PC-3 (cell line): ENCODE measurements around the gene OBP2A. TPM values are rescaled to one million over a fixed set of nuclear protein-coding genes. Genes with fewer than 3 reads are reported as not detected.

Source experiments
- ATAC-seq: fragments of 200-7000 bp; cut with Tn5 transposase; 2 replicates; pipeline ENCODE4 v1.9.1; 2020; ENCODE audit warnings: mild to moderate bottlenecking, moderate library complexity
- BruUV-seq: library from RNA; stranded (reverse); fragments of 400-500 nt; replicated peaks from 2 replicates; lab custom pipeline; 2021; lab: Mats Ljungman, UMichigan
- CTCF ChIA-PET: fragments of 300-600 bp; sonication (Branson Sonifier 250); formaldehyde crosslinking; loops from one replicate; lab custom pipeline; 2022; ENCODE audit warnings: antibody characterized with exemption; lab: Charles Lee
- POLR2A ChIA-PET: fragments of 300-600 bp; sonication (Branson Sonifier 250); formaldehyde crosslinking; loops from one replicate; lab custom pipeline; 2022; ENCODE audit warnings: antibody characterized with exemption; ENCODE audit not compliant: unreplicated experiment; lab: Charles Lee
- DNase-seq: peaks from one replicate; pipeline ENCODE4 v3.0.0-alpha.2; 2015
- H2AFZ ChIP-seq: fragments of 300-600 bp; sonication (generic); 2 replicates; pipeline ENCODE4 v1.6.0; 2016; ENCODE audit warnings: antibody characterized with exemption, low read length
- H3F3A ChIP-seq: fragments of 300-600 bp; sonication (generic); one replicate; pipeline ENCODE4 v1.6.0; 2017; ENCODE audit warnings: antibody characterized with exemption, low read length, control low read depth, mild to moderate bottlenecking; ENCODE audit not compliant: unreplicated experiment
- H3K27ac ChIP-seq: fragments of 300-600 bp; sonication (generic); 2 replicates; pipeline ENCODE4 v1.5.1; 2016; ENCODE audit warnings: mild to moderate bottlenecking, low read length
- H3K27me3 ChIP-seq: fragments of 300-600 bp; sonication (generic); 2 replicates; pipeline ENCODE4 v1.6.1; 2016; ENCODE audit warnings: low read length, mixed read lengths
- H3K36me3 ChIP-seq: fragments of 300-600 bp; sonication (generic); 2 replicates; pipeline ENCODE4 v1.6.1; 2016; ENCODE audit warnings: low read depth, mixed run types, low read length, mixed read lengths
- H3K4me1 ChIP-seq: fragments of 300-600 bp; sonication (generic); 2 replicates; pipeline ENCODE4 v1.5.1; 2016; ENCODE audit warnings: low read length; ENCODE audit not compliant: insufficient read depth
- H3K4me2 ChIP-seq: fragments of 300-600 bp; sonication (generic); 2 replicates; pipeline ENCODE4 v1.6.0; 2016; ENCODE audit warnings: low read length
- H3K4me3 ChIP-seq: fragments of 300-600 bp; sonication (generic); 2 replicates; pipeline ENCODE4 v1.5.1; 2016; ENCODE audit warnings: mild to moderate bottlenecking, low read length, mixed read lengths
- H3K79me2 ChIP-seq: fragments of 300-600 bp; sonication (generic); 2 replicates; pipeline ENCODE4 v1.6.1; 2017; ENCODE audit warnings: low read length, mixed read lengths
- H3K9ac ChIP-seq: fragments of 300-600 bp; sonication (generic); 2 replicates; pipeline ENCODE4 v1.6.0; 2016; ENCODE audit warnings: mild to moderate bottlenecking, low read length
- H3K9me2 ChIP-seq: fragments of 300-600 bp; sonication (generic); replicated peaks from 2 replicates; pipeline ENCODE4 v1.6.1; 2016; ENCODE audit warnings: mixed run types, low read length, mixed read lengths
- H3K9me3 ChIP-seq: fragments of 300-600 bp; sonication (generic); 2 replicates; pipeline ENCODE4 v1.6.1; 2016; ENCODE audit warnings: low read length, mixed read lengths
- H4K20me1 ChIP-seq: fragments of 300-600 bp; sonication (generic); 2 replicates; pipeline ENCODE4 v1.6.1; 2016; ENCODE audit warnings: low read length, mixed read lengths
- EZH2 ChIP-seq: fragments of 300-600 bp; sonication (generic); IDR thresholded peaks from one replicate; pipeline ENCODE4 v1.6.1; 2017; ENCODE audit warnings: antibody characterized with exemption, mild to moderate bottlenecking, low read length; ENCODE audit not compliant: unreplicated experiment
- EZH2phosphoT487 ChIP-seq: fragments of 300-600 bp; sonication (generic); IDR thresholded peaks from 2 replicates; pipeline ENCODE4 v1.6.1; 2018; ENCODE audit warnings: mild to moderate bottlenecking, antibody characterized with exemption, low read length, borderline replicate concordance
- intact Hi-C: fragments of 100-400 bp; cut with micrococcal nuclease; formaldehyde crosslinking; loops from 2 replicates; pipeline ENCODE4 v1.9.0; 2023
- total RNA-seq: library from RNA; depleted of rRNA; stranded (reverse); fragments of >200 nt; gene quantifications from 2 replicates; pipeline ENCODE4 v1.2.3, GENCODE V29; 2014
- TF ChIP-seq, protein P1 (sequence below): fragments of 300-600 bp; sonication (generic); conservative IDR thresholded peaks from 2 replicates; pipeline ENCODE4 v1.5.1; 2017; ENCODE audit warnings: antibody characterized with exemption, low read depth, mild to moderate bottlenecking, low read length

OBP2A gene
- total RNA-seq, 1 experiment from 2014 or later = not detected

DNA sequence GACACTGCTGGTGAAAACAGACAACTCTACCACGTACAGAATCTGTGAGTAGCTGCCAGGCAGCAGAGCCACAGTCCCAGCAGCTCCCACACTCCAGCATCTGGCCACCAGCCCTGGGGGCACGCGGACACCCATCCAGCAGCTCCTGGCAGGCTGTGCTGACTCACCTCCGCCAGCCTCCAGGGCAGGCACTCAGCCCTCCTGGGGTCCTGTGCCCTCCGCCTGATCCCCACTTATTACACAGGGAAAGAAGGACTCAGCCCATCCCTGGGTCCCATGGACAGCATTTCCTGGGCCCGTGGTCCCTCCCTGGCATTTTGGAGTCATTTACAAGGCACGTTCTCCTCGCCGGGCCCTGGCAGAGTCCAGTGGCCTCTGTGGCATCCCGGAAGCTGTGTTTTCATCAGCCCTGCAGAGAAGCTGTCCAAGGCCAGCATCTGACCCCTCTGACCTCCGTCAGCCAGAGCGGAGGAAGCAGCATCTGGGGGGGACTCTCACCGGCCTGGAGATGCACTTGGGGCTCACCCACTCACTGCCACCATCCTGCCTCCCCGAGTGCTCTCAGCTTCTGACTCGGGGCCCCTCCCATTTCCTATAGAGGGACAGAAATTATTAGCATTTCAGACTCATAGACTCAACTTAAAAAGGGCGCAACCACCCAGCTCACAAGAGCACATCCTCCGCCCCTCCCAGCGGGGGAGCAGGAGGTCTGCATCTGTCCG lies 37.2 kb downstream of the OBP2A start:
- Histone ChIP-seq H3K27me3 (no peaks in the 10 kb centered on the region), H3K9me3 (no peaks in the 10 kb centered on the region), H3K4me2 (no peak overlapping the region), H2AFZ (no peak overlapping the region), H3K4me1 (no peaks in the 10 kb centered on the region), H3K4me3 (no peak overlapping the region), H3K27ac (no peak overlapping the region), H3K79me2 (no peaks in the 10 kb centered on the region), H3K9me2 (no peaks in the 10 kb centered on the region), H4K20me1 (no peaks in the 10 kb centered on the region), H3F3A (no peaks in the 10 kb centered on the region), H3K36me3 (no peaks in the 10 kb centered on the region), H3K9ac (no peak overlapping the region)
- DNase-seq = no peak
- BruUV-seq = no TSS peak
- intact Hi-C loops = no loop called here
- TF ChIP-seq EZH2 (no peak), EZH2phosphoT487 (no peak)
- TF ChIP-seq, protein P1, sequence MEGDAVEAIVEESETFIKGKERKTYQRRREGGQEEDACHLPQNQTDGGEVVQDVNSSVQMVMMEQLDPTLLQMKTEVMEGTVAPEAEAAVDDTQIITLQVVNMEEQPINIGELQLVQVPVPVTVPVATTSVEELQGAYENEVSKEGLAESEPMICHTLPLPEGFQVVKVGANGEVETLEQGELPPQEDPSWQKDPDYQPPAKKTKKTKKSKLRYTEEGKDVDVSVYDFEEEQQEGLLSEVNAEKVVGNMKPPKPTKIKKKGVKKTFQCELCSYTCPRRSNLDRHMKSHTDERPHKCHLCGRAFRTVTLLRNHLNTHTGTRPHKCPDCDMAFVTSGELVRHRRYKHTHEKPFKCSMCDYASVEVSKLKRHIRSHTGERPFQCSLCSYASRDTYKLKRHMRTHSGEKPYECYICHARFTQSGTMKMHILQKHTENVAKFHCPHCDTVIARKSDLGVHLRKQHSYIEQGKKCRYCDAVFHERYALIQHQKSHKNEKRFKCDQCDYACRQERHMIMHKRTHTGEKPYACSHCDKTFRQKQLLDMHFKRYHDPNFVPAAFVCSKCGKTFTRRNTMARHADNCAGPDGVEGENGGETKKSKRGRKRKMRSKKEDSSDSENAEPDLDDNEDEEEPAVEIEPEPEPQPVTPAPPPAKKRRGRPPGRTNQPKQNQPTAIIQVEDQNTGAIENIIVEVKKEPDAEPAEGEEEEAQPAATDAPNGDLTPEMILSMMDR = no peak
- ChIA-PET POLR2A (no interaction called here), CTCF (no interaction called here)
- no peak for ATAC-seq

DNA sequence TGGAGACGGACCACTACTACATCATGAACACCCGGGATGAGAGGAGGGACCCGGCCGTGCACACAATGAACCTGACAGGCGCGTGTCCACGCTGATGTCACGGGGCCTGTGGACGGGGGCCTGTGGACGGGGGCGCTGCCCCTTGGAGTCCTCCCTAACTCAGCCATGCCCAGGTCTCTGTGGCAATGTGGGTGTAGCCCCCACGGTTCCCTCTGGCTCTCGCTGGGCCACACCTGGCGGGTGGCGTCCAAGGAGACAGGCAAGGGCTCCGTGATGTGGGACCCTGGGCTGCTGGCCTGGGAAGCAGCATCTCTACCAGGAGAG lies 37.7 kb downstream of the OBP2A start:
- Histone ChIP-seq H3F3A (no peaks in the 10 kb centered on the region), H3K4me1 (no peaks in the 10 kb centered on the region), H4K20me1 (no peaks in the 10 kb centered on the region), H3K4me3 (no peak overlapping the region), H3K27ac (no peak overlapping the region), H3K27me3 (no peaks in the 10 kb centered on the region), H3K4me2 (no peak overlapping the region), H3K36me3 (no peaks in the 10 kb centered on the region), H3K79me2 (no peaks in the 10 kb centered on the region), H3K9me2 (no peaks in the 10 kb centered on the region), H2AFZ (no peak overlapping the region), H3K9me3 (no peaks in the 10 kb centered on the region), H3K9ac (no peak overlapping the region)
- ChIA-PET CTCF (no interaction called here), POLR2A (no interaction called here)
- no peak for DNase-seq
- BruUV-seq = no TSS peak
- ATAC-seq = no peak
- intact Hi-C loops = no loop called here
- TF ChIP-seq EZH2 = no peak
- TF ChIP-seq, protein P1 = no peak
- no peak for TF ChIP-seq EZH2phosphoT487

DNA sequence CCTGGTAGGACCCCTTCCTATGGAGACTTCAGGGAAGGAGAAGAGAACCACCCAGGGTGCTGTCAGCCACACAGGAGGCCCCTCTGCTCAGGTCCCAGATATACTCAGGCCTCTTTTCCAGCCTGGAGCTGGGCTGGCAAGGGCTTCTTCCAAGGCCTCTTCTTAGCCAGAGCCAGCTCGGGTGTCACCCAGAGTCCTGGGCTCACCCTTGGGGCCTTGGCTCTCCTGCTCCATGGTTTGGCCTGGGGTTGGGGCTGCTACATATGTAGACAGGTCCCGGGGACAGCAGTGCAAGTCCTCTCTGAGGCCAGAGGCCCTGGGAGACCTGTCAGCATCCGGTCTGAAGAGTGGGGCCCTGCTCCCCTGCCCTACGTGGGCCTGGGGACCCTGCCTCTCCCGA lies 38.4 kb downstream of the OBP2A start:
- ChIA-PET CTCF (no interaction called here), POLR2A (no interaction called here)
- no peaks in the 10 kb centered on the region for H3F3A ChIP-seq
- no peak for TF ChIP-seq EZH2
- no peak for TF ChIP-seq EZH2phosphoT487
- TF ChIP-seq, protein P1 = no peak
- no peaks in the 10 kb centered on the region for H3K79me2 ChIP-seq
- no peak overlapping the region for H3K9ac ChIP-seq
- no peaks in the 10 kb centered on the region for H3K9me3 ChIP-seq
- H3K4me2 ChIP-seq = no peak overlapping the region
- no peak for ATAC-seq
- no peak overlapping the region for H3K4me3 ChIP-seq
- no peak overlapping the region for H2AFZ ChIP-seq
- no peaks in the 10 kb centered on the region for H4K20me1 ChIP-seq
- no peaks in the 10 kb centered on the region for H3K27me3 ChIP-seq
- H3K4me1 ChIP-seq = no peaks in the 10 kb centered on the region
- intact Hi-C loops = no loop called here
- H3K27ac ChIP-seq = no peak overlapping the region
- no peaks in the 10 kb centered on the region for H3K9me2 ChIP-seq
- DNase-seq = no peak
- BruUV-seq = no TSS peak
- no peaks in the 10 kb centered on the region for H3K36me3 ChIP-seq
